Mucosa of descending colon (tissue), 3 donors: Measurements from ENCODE around the gene TMEM218. TPM values are rescaled to one million over a fixed set of nuclear protein-coding genes. Genes with fewer than 3 reads are reported as not detected.

Experiments used
- ATAC-seq: fragments of 200-7000 bp; cut with Tn5 transposase; one replicate; pipeline ENCODE4 v1.9.1; 2020; ENCODE audit warnings: mild to moderate bottlenecking, moderate library complexity
- DNase-seq, 3 donors: peaks; one replicate each; pipeline ENCODE4 v3.0.0-alpha.2; 2020
- H3K36me3 ChIP-seq: fragments of 200-600 bp; one replicate; pipeline ENCODE4 v1.8.0; 2021; ENCODE audit warnings: low read depth, mild to moderate bottlenecking
- H3K4me1 ChIP-seq: fragments of 200-600 bp; one replicate; pipeline ENCODE4 v1.8.0; 2021; ENCODE audit warnings: low read depth, mild to moderate bottlenecking
- H3K4me3 ChIP-seq: fragments of 200-600 bp; one replicate; pipeline ENCODE4 v1.8.0; 2021; ENCODE audit warnings: mild to moderate bottlenecking
- H3K9me3 ChIP-seq: fragments of 200-600 bp; one replicate; pipeline ENCODE4 v1.8.0; 2021; ENCODE audit warnings: mild to moderate bottlenecking
- CTCF ChIP-seq: fragments of 200-600 bp; IDR thresholded peaks from one replicate; pipeline ENCODE4 v1.8.0; 2022; ENCODE audit warnings: antibody characterized with exemption, mild to moderate bottlenecking
- intact Hi-C, 2 donors: fragments of 100-400 bp; cut with DNase I in 1 of 2; cut with micrococcal nuclease in 1 of 2; formaldehyde crosslinking; loops; one replicate each; pipeline versions ENCODE4 v1.11.0 to v1.11.1; 2022; cut with DNase I, micrococcal nuclease
- total RNA-seq, 3 donors: library from RNA; stranded (reverse); fragmentation: NEBNext Ultra II Directional in 2 of 3; extraction: Animal tissue kit (Norgen Biotek cat#: 25700) in 2 of 3; gene quantifications; one replicate each; pipeline versions ENCODE4 v1.2.1 to v1.2.4, GENCODE V29; 2021 to 2023
- donor health status: DM: no; HTN: no; CAD: no; lungs with moderate emphysema.
- donor health status: DM: no; HTN: no; CAD: no.
- donor health status: DM: no; HTN: yes; CAD: no.

Gene TMEM218
- total RNA-seq, 3 donors from 2014 or later, result 12.5 to 16.9 (median 16.1) TPM

DNA sequence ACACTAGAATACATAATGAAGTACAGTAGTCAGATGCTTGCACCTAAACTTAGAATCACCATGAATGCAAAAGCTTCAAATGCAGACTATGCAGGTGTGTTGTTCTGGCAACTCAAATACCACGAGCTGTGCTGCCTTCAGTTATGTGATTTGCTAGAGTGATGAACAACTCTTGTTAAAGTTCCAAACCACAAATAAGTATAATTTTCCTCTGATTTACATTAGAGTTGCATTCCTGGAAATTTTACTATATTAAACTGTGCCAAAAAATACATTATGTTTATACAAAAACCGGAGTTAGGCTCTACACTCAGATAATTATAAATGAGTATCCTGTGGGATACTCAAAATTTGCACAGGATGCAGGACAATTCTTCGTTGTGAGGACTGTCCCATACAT, 3.0 kb downstream of the TMEM218 start:
- no peak for TF ChIP-seq CTCF
- ATAC-seq, result no peak
- no peaks in the 10 kb centered on the region for H3K36me3 ChIP-seq
- H3K4me1 ChIP-seq, result peaks cover 3% of the 10 kb centered on the region
- intact Hi-C loops, result no loop called here
- DNase-seq, result no peak
- no peaks in the 10 kb centered on the region for H3K9me3 ChIP-seq
- H3K4me3 ChIP-seq, result no peak overlapping the region

GRCh38 chr11:125105926-125106325, 5.5 kb downstream of the TMEM218 start:
- H3K4me1 ChIP-seq, result no peaks in the 10 kb centered on the region
- DNase-seq (no peak), ATAC-seq (no peak)
- no peaks in the 10 kb centered on the region for H3K36me3 ChIP-seq
- H3K9me3 ChIP-seq, result no peaks in the 10 kb centered on the region
- no peak overlapping the region for H3K4me3 ChIP-seq
- no peak for TF ChIP-seq CTCF
- intact Hi-C loops, result no loop called here

GRCh38 chr11:125102510-125102909, 8.9 kb downstream of the TMEM218 start:
- Histone ChIP-seq H3K9me3 (no peaks in the 10 kb centered on the region), H3K4me3 (no peak overlapping the region), H3K36me3 (no peaks in the 10 kb centered on the region), H3K4me1 (no peaks in the 10 kb centered on the region)
- intact Hi-C loops, result no loop called here
- DNase-seq (no peak), ATAC-seq (no peak)
- TF ChIP-seq CTCF, result no peak

DNA sequence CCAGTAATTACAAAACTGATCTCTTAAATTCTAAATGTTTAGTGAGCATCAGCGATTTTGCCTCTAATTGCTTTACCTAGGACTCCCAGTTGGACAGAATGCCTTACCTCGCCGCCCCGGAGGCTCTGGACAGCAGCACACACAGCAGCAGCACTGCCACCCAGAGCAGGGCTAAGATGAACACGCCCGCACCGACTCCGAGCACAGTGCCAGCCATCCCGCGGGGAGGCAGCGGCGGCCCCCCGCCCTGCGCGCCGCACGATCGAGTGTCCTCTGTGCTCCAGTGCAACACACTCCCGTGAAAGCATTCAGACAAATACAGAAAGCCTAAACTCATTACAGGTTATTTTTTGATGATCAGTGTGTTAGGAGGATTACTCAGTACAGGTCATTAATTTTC, 9.4 kb downstream of the TMEM218 start:
- ATAC-seq, result no peak
- H3K4me3 ChIP-seq, result no peak overlapping the region
- TF ChIP-seq CTCF, result no peak

DNA sequence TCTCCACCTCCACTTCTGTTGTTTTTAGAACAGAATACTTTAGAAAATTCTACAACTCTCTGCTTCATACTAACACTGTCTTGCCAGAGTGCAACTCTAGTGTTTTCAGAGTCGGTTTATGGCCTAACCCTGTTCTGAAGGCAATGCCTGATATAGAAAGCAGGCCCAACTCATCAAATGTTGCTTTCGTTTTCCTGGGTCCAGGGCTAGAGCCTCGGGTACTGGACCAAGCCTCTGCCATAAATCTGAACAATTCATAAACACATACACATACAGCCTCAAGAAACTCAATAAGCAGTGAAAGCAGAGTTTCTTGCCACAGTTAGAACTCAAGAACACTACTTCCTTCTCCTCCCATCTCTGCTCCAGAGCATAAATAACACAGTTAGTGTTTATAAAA, 9.8 kb downstream of the TMEM218 start:
- intact Hi-C loops, result no loop called here
- no peak overlapping the region for H3K4me3 ChIP-seq
- no peaks in the 10 kb centered on the region for H3K4me1 ChIP-seq
- ATAC-seq (no peak), DNase-seq (no peak)
- no peak for TF ChIP-seq CTCF
- H3K9me3 ChIP-seq, result no peaks in the 10 kb centered on the region
- no peaks in the 10 kb centered on the region for H3K36me3 ChIP-seq

More for the DNA sequence above, 9.4 kb downstream of the TMEM218 start:
- DNase-seq, result no peak
- Histone ChIP-seq H3K36me3 (no peaks in the 10 kb centered on the region), H3K9me3 (no peaks in the 10 kb centered on the region), H3K4me1 (no peaks in the 10 kb centered on the region)
- intact Hi-C loops, result no loop called here

GRCh38 chr11:125100136-125100535, 11.3 kb downstream of the TMEM218 start:
- no peak for DNase-seq
- no peaks in the 10 kb centered on the region for H3K9me3 ChIP-seq
- H3K4me3 ChIP-seq, result no peak overlapping the region
- H3K36me3 ChIP-seq, result no peaks in the 10 kb centered on the region
- H3K4me1 ChIP-seq, result no peaks in the 10 kb centered on the region
- ATAC-seq, result no peak
- intact Hi-C loops, result no loop called here
- TF ChIP-seq CTCF, result no peak
